ENCODE data around the gene INO80B. TPM values are rescaled to one million over a fixed set of nuclear protein-coding genes. Genes with fewer than 3 reads are reported as not detected.

Gene INO80B
- total RNA-seq, 2 experiments from 2014 or later, result 29.2 to 44.5 TPM

- no peaks in the 10 kb centered on the region for H4K20me1 ChIP-seq (ENCODE audit: insufficient read depth, low read length)
- peak overlapping the region; percentile 98 for H3K4me3 ChIP-seq (ENCODE audit: low read depth, low read length, poor library complexity, severe bottlenecking)
- H3K9me3 ChIP-seq (ENCODE audit: low read length), result no peaks in the 10 kb centered on the region
- H3K4me1 ChIP-seq (ENCODE audit: insufficient read depth, low read length, poor library complexity, severe bottlenecking), result peaks cover 36% of the 10 kb centered on the region
- no peaks in the 10 kb centered on the region for H3K9me2 ChIP-seq (ENCODE audit: insufficient read depth, low read length)
- CTCF ChIA-PET (ENCODE audit: unreplicated experiment), result interaction anchor here (0.8 to 1.0 kb wide), 2 partner anchors 15 to 21 kb away, joined by 5 to 6 read pairs; no protein-coding TSS in a partner anchor
- intact Hi-C loops (cut with micrococcal nuclease; ENCODE audit: unreplicated experiment), result loop anchor here (1.0 kb wide), 2 partner anchors 26 to 72 kb away; partner anchors contain the start of genes AUP1, HTRA2 and TTC31
- peak overlapping the region; percentile 83 for H3K4me2 ChIP-seq (ENCODE audit: low read length)
- H3K27ac ChIP-seq (ENCODE audit: low read depth, low read length, poor library complexity, severe bottlenecking), result peak overlapping the region; percentile 92
- H3K36me3 ChIP-seq (ENCODE audit: insufficient read depth, low read length), result peaks cover 28% of the 10 kb centered on the region
- H2AFZ ChIP-seq (ENCODE audit: low read length), result peak overlapping the region; percentile 77
- no peak for TF ChIP-seq CTCF (conservative IDR thresholded peaks at IDR 0.05; ENCODE audit: low read length)
- TF ChIP-seq EZH2phosphoT487 (IDR thresholded peaks at IDR 0.05; ENCODE audit: borderline replicate concordance, low read depth, low read length), result no peak
- DNase-seq (ENCODE audit: low spot score), result peak; percentile 90
- BruUV-seq (replicated peaks), result no TSS peak
- H3K79me2 ChIP-seq (ENCODE audit: insufficient read depth, low read depth, low read length), result peaks cover 22% of the 10 kb centered on the region
- POLR2A ChIA-PET, result interaction anchor here (0.6 to 3.1 kb wide), 16 partner anchors 9 to 1074 kb away, joined by 3 to 25 read pairs (median 4); partner anchors contain the start of genes CCDC142, MRPL53, RTKN and TTC31
These were observed 2.8 kb downstream of the INO80B start for GRCh38 chr2:74457549-74458131.

- no peaks in the 10 kb centered on the region for H3K9me3 ChIP-seq (ENCODE audit: low read length)
- intact Hi-C loops (cut with micrococcal nuclease; ENCODE audit: unreplicated experiment), result no loop called here
- peak; percentile 100 for DNase-seq (ENCODE audit: low spot score)
- H3K36me3 ChIP-seq (ENCODE audit: insufficient read depth, low read length), result peaks cover 35% of the 10 kb centered on the region
- BruUV-seq (replicated peaks), result TSS peak; percentile 58
- peak within 1 kb of the TSS; percentile 100 for H3K4me2 ChIP-seq (ENCODE audit: low read length)
- peak within 1 kb of the TSS; percentile 92 for H3K27ac ChIP-seq (ENCODE audit: low read depth, low read length, poor library complexity, severe bottlenecking)
- H4K20me1 ChIP-seq (ENCODE audit: insufficient read depth, low read length), result no peaks in the 10 kb centered on the region
- H2AFZ ChIP-seq (ENCODE audit: low read length), result peak within 1 kb of the TSS; percentile 77
- TF ChIP-seq EZH2phosphoT487 (IDR thresholded peaks at IDR 0.05; ENCODE audit: borderline replicate concordance, low read depth, low read length), result no peak
- no peak for TF ChIP-seq CTCF (conservative IDR thresholded peaks at IDR 0.05; ENCODE audit: low read length)
- ChIA-PET CTCF (ENCODE audit: unreplicated experiment) (interaction anchor here (0.6 to 1.0 kb wide), 2 partner anchors 15 to 18 kb away, joined by 3 to 6 read pairs; no protein-coding TSS in a partner anchor), POLR2A (interaction anchor here (0.6 to 3.1 kb wide), 14 partner anchors 9 to 1075 kb away, joined by 3 to 25 read pairs (median 4); partner anchors contain the start of genes CCDC142, MRPL53 and TTC31)
- no peaks in the 10 kb centered on the region for H3K9me2 ChIP-seq (ENCODE audit: insufficient read depth, low read length)
- peaks cover 29% of the 10 kb centered on the region for H3K4me1 ChIP-seq (ENCODE audit: insufficient read depth, low read length, poor library complexity, severe bottlenecking)
- H3K79me2 ChIP-seq (ENCODE audit: insufficient read depth, low read depth, low read length), result peaks cover 22% of the 10 kb centered on the region
- H3K4me3 ChIP-seq (ENCODE audit: low read depth, low read length, poor library complexity, severe bottlenecking), result peak within 1 kb of the TSS; percentile 98
These were observed 3.4 kb downstream of the INO80B start, which contains the start of gene WBP1 for GRCh38 chr2:74458132-74458937. TSS of gene WBP1 (plus strand) at chr2:74458438. CDS start at chr2:74458603, 165 bp downstream.

Measured in OCI-LY7 (cell line).